Mucosa of stomach (tissue), 1 donor: ENCODE results near the gene RAB26.

Experiments
- H3K27me3 ChIP-seq: one replicate; pipeline ENCODE4 v1.7.0; 2013; ENCODE audit warnings: mild to moderate bottlenecking, low read length; ENCODE audit not compliant: control insufficient read depth, insufficient read depth
- H3K36me3 ChIP-seq: one replicate; pipeline ENCODE4 v1.7.0; 2013; ENCODE audit warnings: low read length; ENCODE audit not compliant: control insufficient read depth, insufficient read depth
- H3K4me1 ChIP-seq: one replicate; pipeline ENCODE4 v1.7.0; 2013; ENCODE audit warnings: mild to moderate bottlenecking, low read length; ENCODE audit not compliant: control insufficient read depth, insufficient read depth
- H3K4me3 ChIP-seq: one replicate; pipeline ENCODE4 v1.7.0; 2013; ENCODE audit warnings: low read length
- H3K9ac ChIP-seq: one replicate; pipeline ENCODE4 v1.7.0; 2013; ENCODE audit warnings: mild to moderate bottlenecking, low read length, moderate library complexity
- H3K9me3 ChIP-seq: one replicate; pipeline ENCODE4 v1.7.0; 2013; ENCODE audit warnings: mild to moderate bottlenecking, low read length, moderate library complexity; ENCODE audit not compliant: control insufficient read depth
- donor health status: Pancreatic carcinoma.

The RAB26 gene

GRCh38 chr16:2160915-2161551, 12.6 kb downstream of the RAB26 start:
- Histone ChIP-seq H3K36me3 (peaks cover 2% of the 10 kb centered on the region), H3K9ac (peak overlapping the region; percentile 22), H3K4me3 (no peak overlapping the region)

GRCh38 chr16:2161911-2162310, 13.5 kb downstream of the RAB26 start:
- peak overlapping the region; percentile 22 for H3K9ac ChIP-seq

More at GRCh38 chr16:2160915-2161551, 12.6 kb downstream of the RAB26 start:
- Histone ChIP-seq H3K27me3 (no peaks in the 10 kb centered on the region), H3K4me1 (peaks cover 77% of the 10 kb centered on the region), H3K9me3 (no peaks in the 10 kb centered on the region)

GRCh38 chr16:2162676-2163118, 14.3 kb downstream of the RAB26 start:
- Histone ChIP-seq H3K4me3 (no peak overlapping the region), H3K36me3 (peaks cover 6% of the 10 kb centered on the region), H3K27me3 (no peaks in the 10 kb centered on the region), H3K4me1 (peaks cover 62% of the 10 kb centered on the region), H3K9ac (peak overlapping the region; percentile 45), H3K9me3 (no peaks in the 10 kb centered on the region)

More at GRCh38 chr16:2161911-2162310, 13.5 kb downstream of the RAB26 start:
- peaks cover 6% of the 10 kb centered on the region for H3K36me3 ChIP-seq
- no peak overlapping the region for H3K4me3 ChIP-seq
- H3K27me3 ChIP-seq = no peaks in the 10 kb centered on the region
- peaks cover 70% of the 10 kb centered on the region for H3K4me1 ChIP-seq
- no peaks in the 10 kb centered on the region for H3K9me3 ChIP-seq

DNA sequence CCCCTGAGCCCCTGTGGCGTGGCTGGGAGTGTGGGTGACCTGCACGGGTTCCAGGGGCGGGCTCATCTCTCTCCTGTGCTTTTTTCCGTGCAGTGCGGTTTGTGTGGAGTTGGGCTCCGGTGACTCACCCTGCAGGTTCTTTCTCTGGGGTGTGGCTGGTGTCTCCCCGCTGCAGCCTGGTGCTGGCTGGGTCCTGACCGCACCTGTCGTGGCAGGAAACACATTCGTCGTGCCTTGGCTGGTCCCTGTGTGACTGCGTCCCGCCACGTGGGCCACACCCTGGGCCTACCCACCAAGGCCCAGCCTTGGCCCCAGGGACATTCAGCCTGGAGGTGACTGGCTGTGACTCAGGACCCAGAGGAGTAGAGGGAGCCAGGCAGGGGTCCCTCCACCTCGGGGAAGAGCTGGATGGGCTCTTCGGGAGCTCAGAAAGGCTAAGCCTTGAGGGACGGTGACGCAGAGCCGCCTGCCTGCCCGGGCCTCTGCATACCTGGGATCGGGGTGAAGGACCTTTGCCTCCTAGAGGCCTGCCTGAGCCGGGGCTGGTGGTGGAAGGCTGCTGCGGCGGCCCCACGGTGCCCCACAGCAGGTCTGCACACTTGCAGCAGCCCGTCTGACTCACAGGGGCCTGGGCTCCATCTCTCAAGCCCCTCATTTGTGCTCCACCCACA, 14.9 kb downstream of the RAB26 start:
- H3K27me3 ChIP-seq = no peaks in the 10 kb centered on the region
- peaks cover 56% of the 10 kb centered on the region for H3K4me1 ChIP-seq
- no peaks in the 10 kb centered on the region for H3K9me3 ChIP-seq
- no peak overlapping the region for H3K4me3 ChIP-seq
- peak overlapping the region; percentile 62 for H3K9ac ChIP-seq
- H3K36me3 ChIP-seq = peaks cover 10% of the 10 kb centered on the region

DNA sequence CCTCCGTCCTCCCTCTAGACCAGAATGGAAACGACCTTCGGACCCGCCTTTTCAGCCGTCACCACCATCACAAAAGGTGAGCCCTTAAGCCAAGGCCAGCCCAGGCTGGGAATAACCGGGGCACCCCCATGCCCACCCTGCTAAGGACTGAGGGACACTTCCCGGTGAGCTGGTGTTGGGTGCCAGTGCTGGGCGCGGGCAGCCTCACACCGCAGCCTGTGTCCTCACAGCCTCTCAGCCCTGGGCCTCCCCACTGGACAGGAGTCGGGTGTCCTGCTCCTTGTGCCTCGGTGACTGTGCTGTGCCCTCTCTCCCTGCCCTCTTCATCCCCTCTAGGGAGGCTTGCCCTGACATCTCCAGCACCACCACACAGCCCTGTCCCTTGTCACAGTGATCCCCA, 17.4 kb downstream of the RAB26 start:
- peaks cover 10% of the 10 kb centered on the region for H3K36me3 ChIP-seq
- H3K4me1 ChIP-seq = peaks cover 35% of the 10 kb centered on the region
- no peaks in the 10 kb centered on the region for H3K27me3 ChIP-seq
- no peaks in the 10 kb centered on the region for H3K9me3 ChIP-seq
- no peak overlapping the region for H3K9ac ChIP-seq
- H3K4me3 ChIP-seq = no peak overlapping the region

GRCh38 chr16:2166263-2167067, 18.0 kb downstream of the RAB26 start:
- H3K4me1 ChIP-seq = peaks cover 29% of the 10 kb centered on the region
- peaks cover 10% of the 10 kb centered on the region for H3K36me3 ChIP-seq
- no peaks in the 10 kb centered on the region for H3K9me3 ChIP-seq
- no peak overlapping the region for H3K9ac ChIP-seq
- no peak overlapping the region for H3K4me3 ChIP-seq
- H3K27me3 ChIP-seq = no peaks in the 10 kb centered on the region

DNA sequence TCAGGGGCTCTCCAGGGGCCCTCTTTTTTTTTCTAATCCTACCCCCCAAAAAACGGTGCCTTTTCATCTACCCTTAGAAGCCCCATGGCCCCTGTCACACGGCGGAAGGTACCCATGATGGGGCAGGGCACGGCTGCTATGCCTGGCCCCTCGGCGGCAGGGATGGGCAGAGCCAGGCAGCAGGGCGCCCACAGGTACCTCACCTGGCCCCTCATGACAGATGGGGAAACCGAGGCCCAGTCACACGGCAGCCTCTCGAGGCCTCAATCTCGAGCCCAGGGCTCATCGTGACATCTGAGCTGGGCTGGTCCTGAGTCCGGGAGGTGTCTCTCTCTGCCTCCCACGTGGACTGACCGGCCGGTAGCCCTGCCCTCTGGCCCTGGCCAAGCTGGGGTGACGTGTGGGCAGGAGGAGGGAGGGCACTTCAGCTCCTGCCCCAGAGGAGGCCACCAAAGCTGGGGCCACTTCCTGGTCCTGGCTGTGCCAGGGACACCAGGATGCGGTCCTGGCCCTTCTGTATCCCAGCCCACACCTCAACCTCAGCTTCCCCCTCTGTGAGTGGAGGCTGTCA, 18.7 kb downstream of the RAB26 start:
- no peaks in the 10 kb centered on the region for H3K9me3 ChIP-seq
- H3K27me3 ChIP-seq = no peaks in the 10 kb centered on the region
- H3K4me3 ChIP-seq = no peak overlapping the region
- peaks cover 22% of the 10 kb centered on the region for H3K4me1 ChIP-seq
- no peak overlapping the region for H3K9ac ChIP-seq
- H3K36me3 ChIP-seq = peaks cover 10% of the 10 kb centered on the region

- Histone ChIP-seq H3K9ac (no peak overlapping the region), H3K9me3 (no peaks in the 10 kb centered on the region), H3K27me3 (no peaks in the 10 kb centered on the region), H3K4me1 (peaks cover 7% of the 10 kb centered on the region), H3K36me3 (peaks cover 16% of the 10 kb centered on the region), H3K4me3 (no peak overlapping the region)
Observed at GRCh38 chr16:2170080-2170479, 21.7 kb downstream of the RAB26 start.

GRCh38 chr16:2170587-2171435, 22.4 kb downstream of the RAB26 start:
- Histone ChIP-seq H3K27me3 (no peaks in the 10 kb centered on the region), H3K36me3 (peaks cover 16% of the 10 kb centered on the region), H3K9ac (no peak overlapping the region), H3K4me3 (no peak overlapping the region), H3K4me1 (peaks cover 7% of the 10 kb centered on the region), H3K9me3 (no peaks in the 10 kb centered on the region)

GRCh38 chr16:2171601-2172178, 23.3 kb downstream of the RAB26 start:
- no peak overlapping the region for H3K9ac ChIP-seq
- H3K4me3 ChIP-seq = no peak overlapping the region
- H3K4me1 ChIP-seq = peaks cover 7% of the 10 kb centered on the region
- no peaks in the 10 kb centered on the region for H3K9me3 ChIP-seq
- H3K27me3 ChIP-seq = no peaks in the 10 kb centered on the region
- peaks cover 10% of the 10 kb centered on the region for H3K36me3 ChIP-seq
